Lower lobe of right lung (tissue), 2 donors: Measurements from ENCODE around the gene ATP5PD. TPM values are rescaled to one million over a fixed set of nuclear protein-coding genes. Genes with fewer than 3 reads are reported as not detected.
"Not testable (repeated sequence)": the region's sequence is repeated elsewhere in the genome, so short reads cannot be mapped to it uniquely, and the experiment has no call there.

ENCODE experiments used
- ATAC-seq, 2 donors: fragments of 200-7000 bp; cut with Tn5 transposase; one replicate each; pipeline ENCODE4 v1.9.1; 2020 to 2022; ENCODE audit warnings: mild to moderate bottlenecking in 2 of 2, moderate library complexity in 2 of 2
- DNase-seq: peaks from one replicate; pipeline ENCODE4 v3.0.0-alpha.2; 2020
- H3K27ac ChIP-seq: fragments of 200-600 bp; one replicate; pipeline ENCODE4 v1.8.0; 2022
- H3K27me3 ChIP-seq: fragments of 200-600 bp; one replicate; pipeline ENCODE4 v1.8.0; 2022; ENCODE audit warnings: low read depth
- H3K36me3 ChIP-seq: fragments of 200-600 bp; one replicate; pipeline ENCODE4 v1.8.0; 2022; ENCODE audit warnings: mild to moderate bottlenecking
- H3K4me1 ChIP-seq: fragments of 200-600 bp; one replicate; pipeline ENCODE4 v1.8.0; 2022
- H3K4me3 ChIP-seq: fragments of 200-600 bp; one replicate; pipeline ENCODE4 v1.8.0; 2022; ENCODE audit warnings: mild to moderate bottlenecking
- H3K9me3 ChIP-seq: fragments of 200-600 bp; one replicate; pipeline ENCODE4 v1.8.0; 2022
- CTCF ChIP-seq: fragments of 200-600 bp; IDR thresholded peaks from one replicate; pipeline ENCODE4 v1.8.0; 2022; ENCODE audit warnings: antibody characterized with exemption, mild to moderate bottlenecking
- intact Hi-C: fragments of 100-400 bp; cut with DNase I; formaldehyde crosslinking; loops from one replicate; pipeline ENCODE4 v1.11.0; 2022
- total RNA-seq: library from RNA; stranded (reverse); fragmentation: NEBNext Ultra II Directional; extraction: Animal tissue kit (Norgen Biotek cat#: 25700); gene quantifications from one replicate; pipeline ENCODE4 v1.2.1, GENCODE V29; 2021
- donor health status: DM: no; HTN: yes; CAD: no; lungs with severe emphysema.

ATP5PD gene
- total RNA-seq, 1 donor from 2014 or later, result 171 TPM

GRCh38 chr17:75044716-75045115 lies 2.1 kb downstream of the ATP5PD start:
- Histone ChIP-seq H3K4me3 (no peak overlapping the region), H3K27me3 (no peaks in the 10 kb centered on the region), H3K27ac (no peak overlapping the region), H3K9me3 (no peaks in the 10 kb centered on the region), H3K36me3 (peaks cover 36% of the 10 kb centered on the region), H3K4me1 (peaks cover 23% of the 10 kb centered on the region)
- intact Hi-C loops, result no loop called here
- no peak for DNase-seq
- TF ChIP-seq CTCF, result no peak
- no peak for ATAC-seq

- H3K9me3 ChIP-seq, ATAC-seq, H3K27ac ChIP-seq, H3K4me3 ChIP-seq, intact Hi-C loops, DNase-seq, H3K27me3 ChIP-seq: not testable (repeated sequence)
- Histone ChIP-seq H3K4me1 (peaks cover 20% of the 10 kb centered on the region), H3K36me3 (peaks cover 42% of the 10 kb centered on the region)
These were observed 3.0 kb downstream of the ATP5PD start for GRCh38 chr17:75043789-75044188.

GRCh38 chr17:75041656-75042280 lies 5.0 kb downstream of the ATP5PD start:
- no peak for DNase-seq
- TF ChIP-seq CTCF, result no peak
- Histone ChIP-seq H3K4me3 (no peak overlapping the region), H3K4me1 (peaks cover 14% of the 10 kb centered on the region), H3K27me3 (no peaks in the 10 kb centered on the region), H3K27ac (no peak overlapping the region), H3K36me3 (peaks cover 53% of the 10 kb centered on the region), H3K9me3 (no peaks in the 10 kb centered on the region)
- intact Hi-C loops, result no loop called here
- no peak for ATAC-seq

- Histone ChIP-seq H3K4me3 (no peak overlapping the region), H3K9me3 (no peaks in the 10 kb centered on the region), H3K4me1 (peaks cover 26% of the 10 kb centered on the region), H3K36me3 (peaks cover 53% of the 10 kb centered on the region), H3K27ac (no peak overlapping the region), H3K27me3 (no peaks in the 10 kb centered on the region)
- intact Hi-C loops, result no loop called here
- ATAC-seq, result no peak
- no peak for DNase-seq
- no peak for TF ChIP-seq CTCF
These were observed 7.5 kb downstream of the ATP5PD start for GRCh38 chr17:75039238-75039637.

GRCh38 chr17:75036643-75037268 lies 10.0 kb downstream of the ATP5PD start:
- Histone ChIP-seq H3K4me1 (peaks cover 46% of the 10 kb centered on the region), H3K36me3 (peaks cover 41% of the 10 kb centered on the region), H3K27ac (peak overlapping the region; percentile 90), H3K27me3 (no peaks in the 10 kb centered on the region), H3K4me3 (peak overlapping the region; percentile 15), H3K9me3 (no peaks in the 10 kb centered on the region)
- ATAC-seq (peak; percentile 1 to 45), DNase-seq (peak; percentile 81)
- no peak for TF ChIP-seq CTCF
- intact Hi-C loops, result no loop called here

GRCh38 chr17:75034236-75034908 lies 12.4 kb downstream of the ATP5PD start:
- Histone ChIP-seq H3K9me3 (no peaks in the 10 kb centered on the region), H3K36me3 (peaks cover 17% of the 10 kb centered on the region), H3K4me1 (peaks cover 46% of the 10 kb centered on the region), H3K27me3 (no peaks in the 10 kb centered on the region), H3K27ac (peak overlapping the region; percentile 90), H3K4me3 (peak overlapping the region; percentile 84)
- intact Hi-C loops, result no loop called here
- DNase-seq (peak; percentile 89), ATAC-seq (peak; percentile 88)
- no peak for TF ChIP-seq CTCF
